Lower lobe of right lung (tissue), 2 donors: ENCODE results near the gene HTT. TPM values are rescaled to one million over a fixed set of nuclear protein-coding genes. Genes with fewer than 3 reads are reported as not detected.

ENCODE experiments used
- ATAC-seq, 2 donors: fragments of 200-7000 bp; cut with Tn5 transposase; one replicate each; pipeline ENCODE4 v1.9.1; 2020 to 2022; ENCODE audit warnings: mild to moderate bottlenecking in 2 of 2, moderate library complexity in 2 of 2
- DNase-seq: peaks from one replicate; pipeline ENCODE4 v3.0.0-alpha.2; 2020
- H3K27ac ChIP-seq: fragments of 200-600 bp; one replicate; pipeline ENCODE4 v1.8.0; 2022
- H3K27me3 ChIP-seq: fragments of 200-600 bp; one replicate; pipeline ENCODE4 v1.8.0; 2022; ENCODE audit warnings: low read depth
- H3K36me3 ChIP-seq: fragments of 200-600 bp; one replicate; pipeline ENCODE4 v1.8.0; 2022; ENCODE audit warnings: mild to moderate bottlenecking
- H3K4me1 ChIP-seq: fragments of 200-600 bp; one replicate; pipeline ENCODE4 v1.8.0; 2022
- H3K4me3 ChIP-seq: fragments of 200-600 bp; one replicate; pipeline ENCODE4 v1.8.0; 2022; ENCODE audit warnings: mild to moderate bottlenecking
- H3K9me3 ChIP-seq: fragments of 200-600 bp; one replicate; pipeline ENCODE4 v1.8.0; 2022
- intact Hi-C: fragments of 100-400 bp; cut with DNase I; formaldehyde crosslinking; loops from one replicate; pipeline ENCODE4 v1.11.0; 2022
- total RNA-seq: library from RNA; stranded (reverse); fragmentation: NEBNext Ultra II Directional; extraction: Animal tissue kit (Norgen Biotek cat#: 25700); gene quantifications from one replicate; pipeline ENCODE4 v1.2.1, GENCODE V29; 2021
- TF ChIP-seq, protein P1 (sequence below): fragments of 200-600 bp; IDR thresholded peaks from one replicate; pipeline ENCODE4 v1.8.0; 2022; ENCODE audit warnings: antibody characterized with exemption, mild to moderate bottlenecking
- donor health status: DM: no; HTN: yes; CAD: no; lungs with severe emphysema.

Gene HTT
- total RNA-seq, 1 donor from 2014 or later, result 73.1 TPM

DNA sequence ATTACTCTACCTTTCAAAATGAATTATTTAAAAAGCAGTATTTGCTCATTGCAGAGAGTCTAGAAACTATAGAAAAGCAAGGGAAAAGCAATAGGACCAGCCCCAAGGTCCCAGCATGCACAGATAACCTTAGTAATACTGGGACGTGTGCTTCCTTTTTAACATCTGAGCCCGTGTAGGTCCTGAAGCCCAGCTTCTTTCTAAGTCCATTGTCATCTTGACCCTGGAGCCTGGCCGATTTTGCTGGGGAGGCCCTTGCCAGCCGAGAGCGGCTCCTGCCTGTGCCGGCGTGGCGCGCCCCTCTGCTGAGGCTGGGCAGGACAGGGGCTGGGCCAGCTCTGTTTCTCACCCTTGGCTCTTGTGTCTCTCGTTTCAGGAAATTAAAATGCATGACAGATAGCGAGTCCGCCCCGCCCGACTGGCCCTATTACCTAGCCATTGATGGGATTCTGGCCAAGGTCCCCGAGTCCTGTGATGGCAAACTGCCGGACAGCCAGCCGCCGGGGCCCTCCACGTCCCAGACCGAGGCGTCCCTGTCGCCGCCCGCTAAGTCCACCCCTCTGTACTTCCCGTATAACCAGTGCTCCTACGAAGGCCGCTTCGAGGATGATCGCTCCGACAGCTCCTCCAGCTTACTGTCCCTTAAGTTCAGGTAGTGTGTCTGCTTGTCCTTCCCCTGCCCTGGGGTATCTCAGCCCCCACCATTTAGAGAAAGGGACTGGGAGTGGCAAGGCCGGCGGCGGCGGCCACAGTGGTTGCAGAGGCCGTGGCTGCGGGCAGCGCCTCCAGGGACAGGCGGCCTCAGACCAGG, 178.6 kb downstream of the HTT start:
- ATAC-seq, result no peak
- DNase-seq, result peak; percentile 45
- no peaks in the 10 kb centered on the region for H3K9me3 ChIP-seq
- TF ChIP-seq, protein P1, sequence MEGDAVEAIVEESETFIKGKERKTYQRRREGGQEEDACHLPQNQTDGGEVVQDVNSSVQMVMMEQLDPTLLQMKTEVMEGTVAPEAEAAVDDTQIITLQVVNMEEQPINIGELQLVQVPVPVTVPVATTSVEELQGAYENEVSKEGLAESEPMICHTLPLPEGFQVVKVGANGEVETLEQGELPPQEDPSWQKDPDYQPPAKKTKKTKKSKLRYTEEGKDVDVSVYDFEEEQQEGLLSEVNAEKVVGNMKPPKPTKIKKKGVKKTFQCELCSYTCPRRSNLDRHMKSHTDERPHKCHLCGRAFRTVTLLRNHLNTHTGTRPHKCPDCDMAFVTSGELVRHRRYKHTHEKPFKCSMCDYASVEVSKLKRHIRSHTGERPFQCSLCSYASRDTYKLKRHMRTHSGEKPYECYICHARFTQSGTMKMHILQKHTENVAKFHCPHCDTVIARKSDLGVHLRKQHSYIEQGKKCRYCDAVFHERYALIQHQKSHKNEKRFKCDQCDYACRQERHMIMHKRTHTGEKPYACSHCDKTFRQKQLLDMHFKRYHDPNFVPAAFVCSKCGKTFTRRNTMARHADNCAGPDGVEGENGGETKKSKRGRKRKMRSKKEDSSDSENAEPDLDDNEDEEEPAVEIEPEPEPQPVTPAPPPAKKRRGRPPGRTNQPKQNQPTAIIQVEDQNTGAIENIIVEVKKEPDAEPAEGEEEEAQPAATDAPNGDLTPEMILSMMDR, result no peak
- H3K4me3 ChIP-seq, result no peak overlapping the region
- intact Hi-C loops, result no loop called here
- peaks cover 9% of the 10 kb centered on the region for H3K36me3 ChIP-seq
- H3K27ac ChIP-seq, result no peak overlapping the region
- no peaks in the 10 kb centered on the region for H3K27me3 ChIP-seq
- H3K4me1 ChIP-seq, result no peaks in the 10 kb centered on the region

DNA sequence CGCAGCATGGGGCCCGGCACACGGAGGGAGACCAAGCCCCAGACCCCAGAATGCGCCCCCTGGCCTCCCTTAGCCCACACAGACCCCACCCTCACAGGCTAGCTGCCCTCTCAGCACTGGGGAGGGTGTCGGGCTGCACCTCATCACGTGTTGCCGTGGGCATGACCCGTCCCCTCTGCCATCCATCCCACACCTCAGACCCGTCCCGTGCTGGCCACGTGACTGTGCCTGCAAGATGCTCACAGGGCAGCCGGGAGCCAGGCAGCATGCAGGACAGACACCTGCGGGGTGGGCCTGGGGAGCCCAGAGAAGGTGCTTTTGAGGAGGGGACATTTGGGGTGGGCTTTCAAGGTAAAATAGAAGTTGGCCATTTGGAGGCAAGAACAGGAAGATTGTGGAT, 179.3 kb downstream of the HTT start:
- Histone ChIP-seq H3K4me3 (no peak overlapping the region), H3K36me3 (peaks cover 9% of the 10 kb centered on the region), H3K4me1 (no peaks in the 10 kb centered on the region), H3K27ac (no peak overlapping the region), H3K9me3 (no peaks in the 10 kb centered on the region), H3K27me3 (no peaks in the 10 kb centered on the region)
- ATAC-seq (no peak), DNase-seq (peak; percentile 34)
- TF ChIP-seq, protein P1, result no peak
- intact Hi-C loops, result no loop called here

DNA sequence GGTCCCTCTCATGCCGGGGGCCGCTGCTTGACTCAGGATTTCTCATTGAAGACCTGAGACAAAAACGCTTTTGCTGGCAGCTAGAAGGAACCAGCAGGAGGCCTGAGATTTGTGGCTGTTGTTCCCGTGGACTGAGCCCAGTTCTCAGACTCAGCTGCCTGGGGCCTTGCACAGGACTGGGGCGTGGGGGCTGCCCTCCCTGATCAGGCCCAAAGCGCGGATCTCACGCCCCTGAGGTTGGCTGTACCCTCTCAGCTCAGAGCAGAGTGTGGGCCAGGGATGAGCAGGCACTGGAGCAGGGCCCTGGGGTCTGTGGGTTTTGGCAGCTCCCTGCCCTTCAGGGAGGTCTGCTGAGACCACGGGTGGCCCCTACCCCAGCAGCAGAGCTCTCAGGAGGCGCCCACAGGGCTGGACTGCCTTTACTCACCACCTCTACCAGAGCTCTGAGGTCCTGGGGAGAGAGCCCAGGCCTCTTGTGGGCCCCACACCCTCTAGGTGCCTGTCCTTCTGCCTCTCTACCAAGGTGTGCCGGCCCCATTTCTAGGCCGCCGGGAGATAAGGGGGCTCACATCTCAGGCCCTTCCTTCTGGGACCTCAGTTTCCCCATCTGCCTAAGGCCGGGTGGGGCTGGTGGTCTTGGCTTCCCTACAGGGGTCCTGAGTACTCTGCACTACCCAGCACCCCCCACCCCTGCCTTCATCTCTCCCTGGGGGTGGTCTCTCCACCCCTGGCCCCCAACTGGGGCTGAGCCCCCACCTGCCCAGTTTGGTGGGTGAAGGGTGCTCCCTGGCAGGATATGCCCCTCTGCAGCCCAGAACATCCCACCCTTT, 180.0 kb downstream of the HTT start:
- H3K9me3 ChIP-seq, result no peaks in the 10 kb centered on the region
- H3K27ac ChIP-seq, result no peak overlapping the region
- no peaks in the 10 kb centered on the region for H3K4me1 ChIP-seq
- intact Hi-C loops, result no loop called here
- DNase-seq (no peak), ATAC-seq (no peak)
- H3K27me3 ChIP-seq, result no peaks in the 10 kb centered on the region
- no peak overlapping the region for H3K4me3 ChIP-seq
- H3K36me3 ChIP-seq, result peaks cover 9% of the 10 kb centered on the region
- TF ChIP-seq, protein P1, result no peak

DNA sequence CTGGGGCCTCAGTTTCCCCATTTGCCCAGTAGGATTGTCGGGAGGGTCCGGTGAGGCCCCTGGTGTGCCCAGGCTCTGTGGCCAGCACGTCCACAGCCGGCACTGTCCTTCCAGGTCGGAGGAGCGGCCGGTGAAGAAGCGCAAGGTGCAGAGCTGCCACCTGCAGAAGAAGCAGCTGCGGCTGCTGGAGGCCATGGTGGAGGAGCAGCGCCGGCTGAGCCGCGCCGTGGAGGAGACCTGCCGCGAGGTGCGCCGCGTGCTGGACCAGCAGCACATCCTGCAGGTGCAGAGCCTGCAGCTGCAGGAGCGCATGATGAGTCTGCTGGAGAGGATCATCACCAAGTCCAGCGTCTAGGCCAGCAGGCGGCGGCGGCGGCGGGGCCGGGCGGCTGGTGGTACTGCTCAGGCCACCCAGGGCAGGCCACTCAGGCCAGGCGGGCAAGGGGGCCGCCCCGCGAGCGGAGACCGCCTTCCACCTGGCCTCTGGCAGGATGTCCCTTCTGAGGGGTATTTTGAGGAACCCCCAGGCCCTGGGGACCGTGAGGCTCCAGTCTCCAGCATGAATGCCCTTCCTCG, 181.2 kb downstream of the HTT start:
- no peaks in the 10 kb centered on the region for H3K27me3 ChIP-seq
- no peak overlapping the region for H3K4me3 ChIP-seq
- TF ChIP-seq, protein P1, result no peak
- DNase-seq (no peak), ATAC-seq (no peak)
- H3K36me3 ChIP-seq, result peaks cover 9% of the 10 kb centered on the region
- no peaks in the 10 kb centered on the region for H3K4me1 ChIP-seq
- intact Hi-C loops, result no loop called here
- H3K9me3 ChIP-seq, result no peaks in the 10 kb centered on the region
- H3K27ac ChIP-seq, result no peak overlapping the region

DNA sequence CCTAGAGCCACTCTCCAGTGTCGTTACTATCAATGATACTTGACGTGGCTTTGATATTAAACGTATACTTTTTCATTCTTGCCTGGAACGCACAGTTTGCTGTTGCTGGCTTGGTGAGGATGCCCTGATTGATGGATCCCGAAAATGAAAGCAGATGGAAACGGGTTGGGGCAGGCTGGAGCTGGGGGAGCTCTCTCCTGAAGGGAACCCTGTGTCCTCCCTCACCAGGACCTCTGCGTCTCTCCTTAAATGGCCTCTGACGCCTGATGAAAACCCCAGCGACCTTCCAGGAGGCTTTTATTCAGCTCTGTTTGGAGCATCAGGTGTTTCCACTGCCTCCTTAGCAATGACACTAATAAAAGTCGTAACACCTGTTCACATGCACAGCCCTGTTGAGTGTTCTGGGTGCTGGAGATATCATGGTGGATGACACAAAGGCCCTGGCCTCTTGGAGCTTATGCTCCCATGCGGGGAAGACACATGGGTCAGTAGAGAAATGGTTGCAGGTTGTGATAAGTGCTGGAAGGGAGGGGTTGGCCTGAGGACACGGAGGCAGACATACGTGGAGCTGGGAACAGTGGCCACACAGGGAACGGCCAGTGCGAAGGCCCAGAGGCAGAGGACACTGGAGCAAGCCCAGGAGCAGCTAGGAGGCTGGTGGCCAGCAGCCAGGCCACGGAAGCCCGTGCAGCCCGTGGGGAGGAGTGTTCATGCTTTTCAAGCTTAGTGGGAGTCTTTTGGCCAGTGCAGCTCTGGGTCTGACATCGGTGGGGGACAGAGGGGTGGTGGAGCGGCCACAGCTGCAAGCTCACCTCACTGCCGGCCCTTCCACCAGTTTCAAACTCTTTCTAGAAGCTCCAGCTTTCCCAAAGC, 182.0 kb downstream of the HTT start:
- no peaks in the 10 kb centered on the region for H3K4me1 ChIP-seq
- peaks cover 9% of the 10 kb centered on the region for H3K36me3 ChIP-seq
- TF ChIP-seq, protein P1, result no peak
- no peak for ATAC-seq
- H3K27me3 ChIP-seq, result no peaks in the 10 kb centered on the region
- intact Hi-C loops, result no loop called here
- no peak overlapping the region for H3K4me3 ChIP-seq
- no peak overlapping the region for H3K27ac ChIP-seq
- no peak for DNase-seq
- no peaks in the 10 kb centered on the region for H3K9me3 ChIP-seq
